Astrocyte (in vitro differentiated cells and primary cell): ENCODE results near the gene TMEM220. TPM values are rescaled to one million over a fixed set of nuclear protein-coding genes. Genes with fewer than 3 reads are reported as not detected.

Source experiments
- DNase-seq: peaks from one replicate; pipeline ENCODE4 v3.0.0-alpha.2; 2010; ENCODE audit warnings: low read depth
- FAIRE-seq: peaks from 2 replicates; lab custom pipeline; 2011; peaks lifted over from hg19 to GRCh38; lab: Jason Lieb, UNC
- H2AFZ ChIP-seq: 2 replicates; pipeline ENCODE4 v1.6.0; 2012; ENCODE audit warnings: low read depth, low read length, inconsistent platforms
- H3K27ac ChIP-seq: 2 replicates; pipeline ENCODE4 v1.5.1; 2011; ENCODE audit warnings: low read depth, low read length, inconsistent platforms
- H3K27me3 ChIP-seq: 2 replicates; pipeline ENCODE4 v1.6.0; 2011; ENCODE audit warnings: low read length, inconsistent platforms; ENCODE audit not compliant: insufficient read depth
- H3K36me3 ChIP-seq: 2 replicates; pipeline ENCODE4 v1.5.1; 2011; ENCODE audit warnings: low read length, inconsistent platforms; ENCODE audit not compliant: insufficient read depth
- H3K4me1 ChIP-seq: 2 replicates; pipeline ENCODE4 v1.5.1; 2011; ENCODE audit warnings: low read length, inconsistent platforms; ENCODE audit not compliant: insufficient read depth
- H3K4me2 ChIP-seq: 2 replicates; pipeline ENCODE4 v1.6.0; 2012; ENCODE audit warnings: low read length, inconsistent platforms
- H3K4me3 ChIP-seq: 2 replicates; pipeline ENCODE4 v1.5.1; 2011; ENCODE audit warnings: low read depth, mild to moderate bottlenecking, low read length, inconsistent platforms; ENCODE audit not compliant: insufficient read depth
- H3K79me2 ChIP-seq: 2 replicates; pipeline ENCODE4 v1.6.0; 2012; ENCODE audit warnings: mild to moderate bottlenecking, low read length, inconsistent platforms; ENCODE audit not compliant: insufficient read depth
- H3K9ac ChIP-seq: 2 replicates; pipeline ENCODE4 v1.6.0; 2012; ENCODE audit warnings: mild to moderate bottlenecking, low read length, inconsistent platforms
- H3K9me3 ChIP-seq: 2 replicates; pipeline ENCODE4 v1.5.1; 2012; ENCODE audit warnings: low read depth, mild to moderate bottlenecking, low read length, inconsistent platforms; ENCODE audit not compliant: insufficient read depth
- H4K20me1 ChIP-seq: 2 replicates; pipeline ENCODE4 v1.6.0; 2012; ENCODE audit warnings: low read length, inconsistent platforms; ENCODE audit not compliant: insufficient read depth
- H3K27ac Mint-ChIP-seq: one replicate; pipeline ENCODE4 v1.8.0; 2021; ENCODE audit warnings: mild to moderate bottlenecking, mixed read lengths; ENCODE audit not compliant: unreplicated experiment
- H3K27me3 Mint-ChIP-seq: one replicate; pipeline ENCODE4 v1.8.0; 2021; ENCODE audit warnings: low read depth, mixed read lengths; ENCODE audit not compliant: unreplicated experiment
- H3K36me3 Mint-ChIP-seq: one replicate; pipeline ENCODE4 v1.8.0; 2021; ENCODE audit warnings: low read depth, mixed read lengths; ENCODE audit not compliant: unreplicated experiment
- H3K4me1 Mint-ChIP-seq: one replicate; pipeline ENCODE4 v1.8.0; 2021; ENCODE audit warnings: low read depth, mixed read lengths; ENCODE audit not compliant: unreplicated experiment
- H3K4me3 Mint-ChIP-seq: one replicate; pipeline ENCODE4 v1.8.0; 2021; ENCODE audit warnings: mild to moderate bottlenecking, moderate library complexity, mixed read lengths; ENCODE audit not compliant: unreplicated experiment
- H3K9me3 Mint-ChIP-seq: one replicate; pipeline ENCODE4 v1.8.0; 2021; ENCODE audit warnings: mild to moderate bottlenecking, mixed read lengths; ENCODE audit not compliant: unreplicated experiment
- EZH2 ChIP-seq: IDR thresholded peaks from 2 replicates; pipeline ENCODE4 v1.6.1; 2012; ENCODE audit warnings: mild to moderate bottlenecking, low read length, inconsistent platforms; ENCODE audit not compliant: insufficient read depth
- total RNA-seq: library from RNA; stranded (reverse); gene quantifications from 2 replicates; pipeline ENCODE4 v1.2.1, GENCODE V29; 2021
- TF ChIP-seq, protein P1 (sequence below): IDR thresholded peaks from 2 replicates; pipeline ENCODE4 v1.5.1; 2011; ENCODE audit warnings: low read depth, mild to moderate bottlenecking, inconsistent platforms, low read length, moderate library complexity; ENCODE audit not compliant: insufficient read depth

Gene TMEM220
- total RNA-seq, 1 donor from 2014 or later, result 1.0 TPM

DNA sequence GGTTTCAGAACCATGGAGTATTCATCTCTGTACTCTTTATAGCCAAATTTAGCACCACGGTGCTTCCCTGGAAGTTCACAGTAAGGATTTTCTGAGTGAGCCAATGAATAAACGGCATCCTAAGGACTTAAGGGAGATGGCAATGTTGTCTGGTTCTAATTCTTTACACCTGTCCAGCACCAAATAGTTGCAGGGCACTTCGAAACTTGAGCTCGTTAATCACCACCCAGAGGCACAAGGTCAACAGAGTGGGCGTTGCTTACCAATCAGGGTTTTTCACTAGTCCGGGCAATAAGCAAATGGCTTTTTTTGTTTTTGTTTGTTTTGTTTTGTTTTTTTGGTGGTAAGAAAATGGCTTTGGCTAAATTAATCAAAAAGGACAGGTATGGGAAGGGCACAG lies 28.2 kb upstream of the TMEM220 start:
- Mint-ChIP-seq H3K9me3 (no peaks in the 10 kb centered on the region), H3K27ac (no peak overlapping the region), H3K4me3 (no peak overlapping the region), H3K4me1 (no peaks in the 10 kb centered on the region), H3K36me3 (no peaks in the 10 kb centered on the region), H3K27me3 (peaks cover 13% of the 10 kb centered on the region)
- FAIRE-seq (no peak), DNase-seq (no peak)
- Histone ChIP-seq H2AFZ (no peak overlapping the region), H3K4me1 (no peaks in the 10 kb centered on the region), H3K9ac (no peak overlapping the region), H3K9me3 (peaks cover 2% of the 10 kb centered on the region), H3K79me2 (no peaks in the 10 kb centered on the region), H3K36me3 (no peaks in the 10 kb centered on the region), H3K27me3 (no peaks in the 10 kb centered on the region), H3K4me2 (no peak overlapping the region), H4K20me1 (no peaks in the 10 kb centered on the region), H3K4me3 (no peak overlapping the region), H3K27ac (no peak overlapping the region)
- TF ChIP-seq EZH2, result no peak
- TF ChIP-seq, protein P1, sequence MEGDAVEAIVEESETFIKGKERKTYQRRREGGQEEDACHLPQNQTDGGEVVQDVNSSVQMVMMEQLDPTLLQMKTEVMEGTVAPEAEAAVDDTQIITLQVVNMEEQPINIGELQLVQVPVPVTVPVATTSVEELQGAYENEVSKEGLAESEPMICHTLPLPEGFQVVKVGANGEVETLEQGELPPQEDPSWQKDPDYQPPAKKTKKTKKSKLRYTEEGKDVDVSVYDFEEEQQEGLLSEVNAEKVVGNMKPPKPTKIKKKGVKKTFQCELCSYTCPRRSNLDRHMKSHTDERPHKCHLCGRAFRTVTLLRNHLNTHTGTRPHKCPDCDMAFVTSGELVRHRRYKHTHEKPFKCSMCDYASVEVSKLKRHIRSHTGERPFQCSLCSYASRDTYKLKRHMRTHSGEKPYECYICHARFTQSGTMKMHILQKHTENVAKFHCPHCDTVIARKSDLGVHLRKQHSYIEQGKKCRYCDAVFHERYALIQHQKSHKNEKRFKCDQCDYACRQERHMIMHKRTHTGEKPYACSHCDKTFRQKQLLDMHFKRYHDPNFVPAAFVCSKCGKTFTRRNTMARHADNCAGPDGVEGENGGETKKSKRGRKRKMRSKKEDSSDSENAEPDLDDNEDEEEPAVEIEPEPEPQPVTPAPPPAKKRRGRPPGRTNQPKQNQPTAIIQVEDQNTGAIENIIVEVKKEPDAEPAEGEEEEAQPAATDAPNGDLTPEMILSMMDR, result no peak

DNA sequence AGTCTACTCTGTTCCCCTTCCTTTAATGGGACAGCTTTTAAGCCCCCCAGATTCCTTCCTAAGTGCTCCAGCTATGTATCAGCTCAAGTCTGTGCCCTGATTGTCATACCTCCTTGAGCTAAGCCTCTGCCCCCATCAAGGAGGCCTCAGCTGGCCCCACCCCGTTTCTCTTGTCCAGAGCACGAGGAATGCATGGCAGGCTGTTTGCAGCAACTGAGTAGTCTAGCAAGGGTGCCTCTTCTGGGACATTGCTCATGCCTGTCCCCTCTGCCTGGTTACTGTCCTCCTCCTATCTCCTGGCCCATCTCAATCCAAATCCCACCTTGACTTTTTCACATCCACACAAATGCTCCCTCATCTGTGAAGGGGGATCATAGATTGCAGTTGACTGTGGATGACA lies 27.8 kb upstream of the TMEM220 start:
- Histone ChIP-seq H3K4me1 (no peaks in the 10 kb centered on the region), H3K4me2 (no peak overlapping the region), H3K9me3 (peaks cover 2% of the 10 kb centered on the region), H3K36me3 (no peaks in the 10 kb centered on the region), H3K9ac (no peak overlapping the region), H3K4me3 (no peak overlapping the region), H3K79me2 (no peaks in the 10 kb centered on the region), H3K27me3 (no peaks in the 10 kb centered on the region), H3K27ac (no peak overlapping the region), H4K20me1 (no peaks in the 10 kb centered on the region), H2AFZ (no peak overlapping the region)
- no peak overlapping the region for H3K27ac Mint-ChIP-seq
- DNase-seq, result no peak
- no peaks in the 10 kb centered on the region for H3K9me3 Mint-ChIP-seq
- H3K36me3 Mint-ChIP-seq, result no peaks in the 10 kb centered on the region
- no peak overlapping the region for H3K4me3 Mint-ChIP-seq
- H3K27me3 Mint-ChIP-seq, result peaks cover 13% of the 10 kb centered on the region
- no peak for TF ChIP-seq EZH2
- TF ChIP-seq, protein P1, result no peak
- no peak for FAIRE-seq
- no peaks in the 10 kb centered on the region for H3K4me1 Mint-ChIP-seq

DNA sequence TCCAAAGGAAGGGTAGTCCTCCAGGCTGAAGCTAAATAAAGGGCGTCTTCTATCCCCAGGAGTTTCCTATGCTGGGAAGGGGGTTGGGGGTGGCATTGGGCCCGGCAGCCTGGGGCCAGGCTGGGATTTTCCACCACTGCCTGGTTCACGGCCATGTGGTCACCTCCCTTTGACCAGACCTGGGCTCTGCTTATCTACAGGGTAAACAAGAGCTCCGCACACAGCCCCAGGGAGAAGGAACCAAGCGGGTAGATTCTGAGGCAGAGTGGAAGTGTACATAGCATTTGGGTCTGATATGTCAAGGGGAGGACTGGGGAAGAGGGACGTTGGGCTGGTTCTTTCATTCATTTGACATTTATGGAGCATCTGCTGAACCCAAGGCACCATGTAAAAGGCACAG lies 27.2 kb upstream of the TMEM220 start:
- Histone ChIP-seq H3K36me3 (no peaks in the 10 kb centered on the region), H3K27ac (no peak overlapping the region), H3K79me2 (no peaks in the 10 kb centered on the region), H3K4me2 (no peak overlapping the region), H3K9me3 (peaks cover 2% of the 10 kb centered on the region), H3K27me3 (no peaks in the 10 kb centered on the region), H3K4me1 (no peaks in the 10 kb centered on the region), H3K4me3 (no peak overlapping the region), H4K20me1 (no peaks in the 10 kb centered on the region), H2AFZ (no peak overlapping the region), H3K9ac (no peak overlapping the region)
- Mint-ChIP-seq H3K9me3 (no peaks in the 10 kb centered on the region), H3K4me1 (no peaks in the 10 kb centered on the region), H3K27ac (no peak overlapping the region), H3K36me3 (no peaks in the 10 kb centered on the region), H3K4me3 (no peak overlapping the region), H3K27me3 (peaks cover 11% of the 10 kb centered on the region)
- TF ChIP-seq, protein P1, result no peak
- no peak for TF ChIP-seq EZH2
- FAIRE-seq, result no peak
- DNase-seq, result no peak
